Muscle layer of colon (tissue), 2 donors: Measurements from ENCODE around the gene PCLO.

Experiments used
- H3K27ac ChIP-seq: one replicate; pipeline ENCODE4 v1.7.0; 2013; ENCODE audit warnings: low read depth, mild to moderate bottlenecking, low read length, moderate library complexity
- H3K27me3 ChIP-seq, 2 donors: one replicate each; pipeline ENCODE4 v1.7.0; 2013; ENCODE audit warnings: low read length in 2 of 2, mild to moderate bottlenecking in 2 of 2; ENCODE audit not compliant: insufficient read depth in 2 of 2, control insufficient read depth in 1 of 2
- H3K36me3 ChIP-seq: one replicate; pipeline ENCODE4 v1.7.0; 2013; ENCODE audit warnings: mild to moderate bottlenecking, low read length; ENCODE audit not compliant: insufficient read depth
- H3K4me1 ChIP-seq: one replicate; pipeline ENCODE4 v1.7.0; 2013; ENCODE audit warnings: mild to moderate bottlenecking, low read length; ENCODE audit not compliant: insufficient read depth
- H3K4me3 ChIP-seq, 2 donors: one replicate each; pipeline ENCODE4 v1.7.0; 2013; ENCODE audit warnings: low read length in 2 of 2, low read depth in 1 of 2, mild to moderate bottlenecking in 1 of 2, moderate library complexity in 1 of 2
- H3K9ac ChIP-seq: one replicate; pipeline ENCODE4 v1.7.0; 2013; ENCODE audit warnings: low read length
- H3K9me3 ChIP-seq: one replicate; pipeline ENCODE4 v1.7.0; 2013; ENCODE audit warnings: mild to moderate bottlenecking, low read length
- donor health status: abdominal sarcoma.
- donor health status: Adenocarcinoma of cecum.

Gene PCLO

GRCh38 chr7:82818171-82818570, 344.5 kb downstream of the PCLO start:
- H3K36me3 ChIP-seq: no peaks in the 10 kb centered on the region
- H3K4me1 ChIP-seq: no peaks in the 10 kb centered on the region
- H3K27ac ChIP-seq: no peak overlapping the region
- no peak overlapping the region for H3K4me3 ChIP-seq
- H3K9me3 ChIP-seq: no peaks in the 10 kb centered on the region
- no peak overlapping the region for H3K9ac ChIP-seq
- H3K27me3 ChIP-seq: no peaks in the 10 kb centered on the region

DNA sequence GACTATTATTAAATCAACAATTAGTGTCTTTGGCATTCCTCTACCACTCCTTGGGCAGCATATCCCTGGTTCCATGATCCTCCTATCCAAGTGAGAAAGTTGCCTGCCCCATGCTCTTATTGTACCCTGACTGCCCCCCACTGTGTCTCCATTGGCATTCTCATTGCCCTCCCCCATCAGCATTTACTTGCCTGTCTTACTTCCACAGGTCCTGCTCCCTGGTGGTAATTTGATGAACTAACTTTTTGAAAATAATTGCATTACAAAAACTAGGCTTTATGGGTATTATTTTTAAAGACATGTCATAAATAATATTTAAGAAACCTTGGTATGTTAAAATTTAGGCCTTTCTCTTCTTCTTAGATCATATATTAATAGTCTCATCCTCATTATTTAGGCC, 346.4 kb downstream of the PCLO start:
- H3K9ac ChIP-seq: no peak overlapping the region
- H3K4me1 ChIP-seq: no peaks in the 10 kb centered on the region
- no peak overlapping the region for H3K27ac ChIP-seq
- no peaks in the 10 kb centered on the region for H3K9me3 ChIP-seq
- H3K27me3 ChIP-seq: no peaks in the 10 kb centered on the region
- H3K4me3 ChIP-seq: no peak overlapping the region
- H3K36me3 ChIP-seq: no peaks in the 10 kb centered on the region

DNA sequence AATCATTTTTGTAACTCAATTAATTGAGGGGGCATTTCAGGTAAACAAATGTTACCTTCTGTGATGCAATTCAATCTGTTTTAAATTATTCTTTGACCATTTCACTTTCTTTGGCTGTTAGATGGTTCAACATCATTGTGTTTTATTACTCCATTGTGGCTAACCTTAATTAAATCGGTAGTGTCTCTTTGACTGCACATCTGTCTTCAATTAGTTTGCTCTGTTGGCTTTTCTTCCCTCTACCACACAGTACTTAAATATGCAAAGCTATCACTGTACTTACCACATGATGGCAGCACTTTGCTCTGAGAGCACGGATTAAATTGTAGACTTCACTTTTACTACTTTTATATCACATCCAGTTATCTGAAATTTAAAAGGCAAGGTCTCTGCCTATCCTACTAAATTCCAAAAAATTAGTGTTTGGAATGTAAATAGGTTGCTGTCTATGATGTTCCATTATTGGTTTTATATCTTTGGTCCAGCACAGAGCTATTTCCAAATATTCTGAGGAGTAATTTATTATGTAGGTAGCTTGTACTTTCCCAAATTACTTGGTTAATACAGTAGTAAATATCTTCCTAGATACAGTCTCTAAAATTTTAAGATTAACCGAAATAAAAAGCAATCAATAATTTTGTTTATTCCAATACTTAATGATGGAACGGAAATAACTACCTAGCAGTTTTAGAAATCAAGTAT, 352.0 kb downstream of the PCLO start:
- H3K27ac ChIP-seq: no peak overlapping the region

DNA sequence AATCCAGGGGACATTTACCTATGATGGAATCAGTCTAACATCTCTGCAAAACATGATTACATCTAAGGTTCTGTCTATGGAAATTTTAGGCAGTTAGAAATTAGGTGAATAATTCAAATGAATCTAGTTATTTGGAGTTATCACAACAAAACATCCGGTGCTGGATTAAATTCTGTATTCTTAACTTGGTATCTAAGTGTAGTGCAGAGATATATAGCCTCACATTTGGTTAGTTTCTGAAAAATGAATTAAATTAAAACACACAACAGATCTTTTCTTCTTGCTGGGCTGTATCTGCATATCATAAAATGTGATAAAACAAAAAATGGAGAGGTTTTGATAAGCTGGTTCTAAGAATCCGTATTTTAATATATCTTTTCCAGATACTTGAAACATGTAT, 354.1 kb downstream of the PCLO start:
- Histone ChIP-seq H3K27ac (no peak overlapping the region), H3K27me3 (no peaks in the 10 kb centered on the region), H3K4me3 (no peak overlapping the region), H3K9me3 (no peaks in the 10 kb centered on the region), H3K4me1 (no peaks in the 10 kb centered on the region), H3K36me3 (no peaks in the 10 kb centered on the region), H3K9ac (no peak overlapping the region)

More for the DNA sequence above, 352.0 kb downstream of the PCLO start:
- no peak overlapping the region for H3K4me3 ChIP-seq
- H3K9ac ChIP-seq: no peak overlapping the region
- no peaks in the 10 kb centered on the region for H3K4me1 ChIP-seq
- H3K36me3 ChIP-seq: no peaks in the 10 kb centered on the region
- no peaks in the 10 kb centered on the region for H3K27me3 ChIP-seq
- no peaks in the 10 kb centered on the region for H3K9me3 ChIP-seq

GRCh38 chr7:82805527-82805960, 357.1 kb downstream of the PCLO start:
- H3K9me3 ChIP-seq: no peaks in the 10 kb centered on the region
- H3K27ac ChIP-seq: no peak overlapping the region
- H3K4me1 ChIP-seq: no peaks in the 10 kb centered on the region
- no peaks in the 10 kb centered on the region for H3K36me3 ChIP-seq
- no peak overlapping the region for H3K9ac ChIP-seq
- no peak overlapping the region for H3K4me3 ChIP-seq
- no peaks in the 10 kb centered on the region for H3K27me3 ChIP-seq

- Histone ChIP-seq H3K27ac (no peak overlapping the region), H3K27me3 (no peaks in the 10 kb centered on the region)
Observed at GRCh38 chr7:82803411-82803810, 359.3 kb downstream of the PCLO start.

DNA sequence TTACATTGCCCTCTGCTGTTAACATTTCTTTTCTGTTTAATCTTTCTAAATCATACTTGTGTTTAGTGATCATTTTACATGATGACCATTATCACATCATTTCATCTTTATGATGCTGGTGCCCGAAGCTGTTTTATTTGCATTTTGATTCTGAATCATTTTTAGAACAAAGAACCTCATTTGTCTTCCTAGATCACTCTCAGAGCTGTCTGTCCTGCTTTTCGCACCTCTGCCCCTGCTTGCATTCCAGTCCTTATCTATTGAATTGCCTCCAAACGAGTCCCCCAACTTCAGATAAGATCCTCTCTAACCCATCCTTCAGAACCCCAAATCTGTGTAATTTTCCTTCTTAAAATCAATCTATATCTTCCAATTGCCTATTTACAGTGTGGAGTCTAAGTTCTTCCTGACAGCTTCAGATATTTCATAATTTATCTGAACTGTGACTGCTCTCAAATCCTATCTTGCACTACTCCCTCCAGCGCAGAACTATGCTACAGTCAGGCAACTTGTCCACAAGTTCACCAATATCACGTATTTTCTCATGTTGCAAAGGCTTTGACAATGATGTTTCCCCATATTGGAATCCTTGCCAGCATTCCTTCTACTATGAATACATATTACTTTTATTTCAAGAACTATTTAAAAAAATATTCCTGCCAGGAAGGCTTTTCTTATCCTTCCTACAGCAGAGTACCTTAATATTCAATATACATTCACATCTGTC, 372.6 kb downstream of the PCLO start:
- Histone ChIP-seq H3K27ac (no peak overlapping the region), H3K9ac (no peak overlapping the region), H3K27me3 (no peaks in the 10 kb centered on the region), H3K4me1 (no peaks in the 10 kb centered on the region), H3K9me3 (no peaks in the 10 kb centered on the region), H3K36me3 (no peaks in the 10 kb centered on the region), H3K4me3 (no peak overlapping the region)

More at GRCh38 chr7:82803411-82803810, 359.3 kb downstream of the PCLO start:
- Histone ChIP-seq H3K9me3 (no peaks in the 10 kb centered on the region), H3K4me1 (no peaks in the 10 kb centered on the region), H3K9ac (no peak overlapping the region), H3K36me3 (no peaks in the 10 kb centered on the region), H3K4me3 (no peak overlapping the region)

DNA sequence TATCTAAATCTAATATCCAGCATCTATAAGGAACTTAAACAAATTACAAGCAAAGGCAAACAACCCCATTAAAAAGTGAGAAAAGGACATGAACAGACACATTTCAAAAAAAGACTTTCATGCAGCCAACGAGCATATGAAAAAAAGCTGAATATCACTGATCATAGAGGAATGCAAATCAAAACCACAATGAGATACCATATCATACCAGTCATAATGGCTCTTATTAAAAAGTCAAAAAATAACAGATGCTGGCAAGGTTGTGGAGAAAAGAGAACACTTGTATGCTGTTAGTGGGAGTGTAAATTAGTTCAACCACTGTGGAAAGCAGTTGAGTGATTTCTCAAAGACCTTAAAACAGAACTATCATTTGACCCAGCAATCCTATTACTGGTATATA, 384.7 kb downstream of the PCLO start:
- Histone ChIP-seq H3K27me3 (no peaks in the 10 kb centered on the region), H3K27ac (no peak overlapping the region), H3K9ac (no peak overlapping the region), H3K4me1 (no peaks in the 10 kb centered on the region), H3K36me3 (no peaks in the 10 kb centered on the region), H3K9me3 (no peaks in the 10 kb centered on the region), H3K4me3 (no peak overlapping the region)

- no peaks in the 10 kb centered on the region for H3K27me3 ChIP-seq
- no peaks in the 10 kb centered on the region for H3K36me3 ChIP-seq
- no peaks in the 10 kb centered on the region for H3K4me1 ChIP-seq
- H3K27ac ChIP-seq: no peak overlapping the region
- H3K4me3 ChIP-seq: no peak overlapping the region
- H3K9ac ChIP-seq: no peak overlapping the region
- no peaks in the 10 kb centered on the region for H3K9me3 ChIP-seq
Observed at GRCh38 chr7:82762880-82763279, 399.8 kb downstream of the PCLO start.

GRCh38 chr7:82760831-82761230, 401.9 kb downstream of the PCLO start:
- no peaks in the 10 kb centered on the region for H3K36me3 ChIP-seq
- no peaks in the 10 kb centered on the region for H3K27me3 ChIP-seq
- H3K9me3 ChIP-seq: no peaks in the 10 kb centered on the region
- no peaks in the 10 kb centered on the region for H3K4me1 ChIP-seq
- H3K4me3 ChIP-seq: no peak overlapping the region
- no peak overlapping the region for H3K9ac ChIP-seq
- H3K27ac ChIP-seq: no peak overlapping the region

- no peaks in the 10 kb centered on the region for H3K27me3 ChIP-seq
- H3K9ac ChIP-seq: no peak overlapping the region
- H3K27ac ChIP-seq: no peak overlapping the region
- H3K4me1 ChIP-seq: no peaks in the 10 kb centered on the region
- no peak overlapping the region for H3K4me3 ChIP-seq
- H3K36me3 ChIP-seq: no peaks in the 10 kb centered on the region
- no peaks in the 10 kb centered on the region for H3K9me3 ChIP-seq
Observed at GRCh38 chr7:82760074-82760473, 402.6 kb downstream of the PCLO start.
